PC-9 (cell line): ENCODE measurements around the gene FXYD7. TPM values are rescaled to one million over a fixed set of nuclear protein-coding genes. Genes with fewer than 3 reads are reported as not detected.

Experiments used
- BruUV-seq: library from RNA; stranded (reverse); fragments of 400-500 nt; replicated peaks from 2 replicates; lab custom pipeline; 2021; lab: Mats Ljungman, UMichigan
- CTCF ChIA-PET: fragments of 300-600 bp; sonication (Branson Sonifier 250); formaldehyde crosslinking; loops from one replicate; lab custom pipeline; 2022; ENCODE audit warnings: antibody characterized with exemption; lab: Charles Lee
- POLR2A ChIA-PET: fragments of 300-600 bp; sonication (Branson Sonifier 250); formaldehyde crosslinking; loops from one replicate; lab custom pipeline; 2022; ENCODE audit warnings: antibody characterized with exemption; ENCODE audit not compliant: unreplicated experiment; lab: Charles Lee
- DNase-seq, 2 experiments: peaks; one replicate each; pipeline versions ENCODE4 v3.0.0 to v3.0.0-alpha.2; 2015 to 2022; ENCODE audit warnings: mixed read lengths in 1 of 2
- H2AFZ ChIP-seq: fragments of 200-600 bp; sonication (generic); 2 replicates; pipeline ENCODE4 v1.8.1; 2017; ENCODE audit warnings: antibody characterized with exemption
- H3F3A ChIP-seq: fragments of 200-600 bp; sonication (generic); 2 replicates; pipeline ENCODE4 v1.8.1; 2017; ENCODE audit warnings: antibody characterized with exemption, mild to moderate bottlenecking, low read depth; ENCODE audit not compliant: insufficient read depth
- H3K27ac ChIP-seq: fragments of 200-600 bp; sonication (generic); 2 replicates; pipeline ENCODE4 v1.6.1; 2016; ENCODE audit warnings: mixed run types
- H3K27me3 ChIP-seq: fragments of 200-600 bp; sonication (generic); 2 replicates; pipeline ENCODE4 v1.6.1; 2016; ENCODE audit warnings: low read depth, mixed run types; ENCODE audit not compliant: insufficient read depth
- H3K36me3 ChIP-seq: fragments of 200-600 bp; sonication (generic); 2 replicates; pipeline ENCODE4 v1.6.1; 2016; ENCODE audit warnings: low read depth, mixed run types
- H3K4me1 ChIP-seq: fragments of 200-600 bp; sonication (generic); replicated peaks from 2 replicates; pipeline ENCODE4 v1.6.1; 2016; ENCODE audit warnings: mixed run types; ENCODE audit not compliant: insufficient read depth
- H3K4me2 ChIP-seq: fragments of 200-600 bp; sonication (generic); 2 replicates; pipeline ENCODE4 v1.6.1; 2017; ENCODE audit warnings: mixed run types
- H3K4me3 ChIP-seq: fragments of 200-600 bp; sonication (generic); 2 replicates; pipeline ENCODE4 v1.6.1; 2016; ENCODE audit warnings: mixed run types
- H3K79me2 ChIP-seq: fragments of 200-600 bp; sonication (generic); 2 replicates; pipeline ENCODE4 v1.6.1; 2017; ENCODE audit warnings: low read depth, mixed run types
- H3K9me2 ChIP-seq: fragments of 200-600 bp; sonication (generic); 2 replicates; pipeline ENCODE4 v1.8.1; 2017; ENCODE audit warnings: mild to moderate bottlenecking; ENCODE audit not compliant: insufficient read depth
- H3K9me3 ChIP-seq: fragments of 200-600 bp; sonication (generic); 2 replicates; pipeline ENCODE4 v1.8.1; 2016; ENCODE audit warnings: low read depth; ENCODE audit not compliant: insufficient read depth
- H4K20me1 ChIP-seq: fragments of 200-600 bp; sonication (generic); 2 replicates; pipeline ENCODE4 v1.8.1; 2017; ENCODE audit not compliant: insufficient read depth
- EZH2 ChIP-seq: fragments of 200-600 bp; sonication (generic); IDR thresholded peaks from 2 replicates; pipeline ENCODE4 v1.8.0; 2017; ENCODE audit warnings: antibody characterized with exemption, low read depth
- intact Hi-C: fragments of 100-400 bp; cut with micrococcal nuclease; formaldehyde crosslinking; loops from one replicate; pipeline ENCODE4 v1.10.0; 2022; ENCODE audit not compliant: unreplicated experiment
- total RNA-seq: library from RNA; stranded (reverse); gene quantifications from 2 replicates; pipeline ENCODE4 v1.2.3, GENCODE V29; 2021
- TF ChIP-seq, protein P1 (sequence below): fragments of 200-600 bp; sonication (generic); conservative IDR thresholded peaks from 2 replicates; pipeline ENCODE4 v1.6.1; 2017; ENCODE audit warnings: mixed run types, antibody characterized with exemption, mild to moderate bottlenecking, moderate library complexity

The FXYD7 gene
- total RNA-seq, 1 experiment from 2014 or later: not detected

GRCh38 chr19:35142606-35143230 lies 337 bp upstream of the FXYD7 start:
- TF ChIP-seq, protein P1, sequence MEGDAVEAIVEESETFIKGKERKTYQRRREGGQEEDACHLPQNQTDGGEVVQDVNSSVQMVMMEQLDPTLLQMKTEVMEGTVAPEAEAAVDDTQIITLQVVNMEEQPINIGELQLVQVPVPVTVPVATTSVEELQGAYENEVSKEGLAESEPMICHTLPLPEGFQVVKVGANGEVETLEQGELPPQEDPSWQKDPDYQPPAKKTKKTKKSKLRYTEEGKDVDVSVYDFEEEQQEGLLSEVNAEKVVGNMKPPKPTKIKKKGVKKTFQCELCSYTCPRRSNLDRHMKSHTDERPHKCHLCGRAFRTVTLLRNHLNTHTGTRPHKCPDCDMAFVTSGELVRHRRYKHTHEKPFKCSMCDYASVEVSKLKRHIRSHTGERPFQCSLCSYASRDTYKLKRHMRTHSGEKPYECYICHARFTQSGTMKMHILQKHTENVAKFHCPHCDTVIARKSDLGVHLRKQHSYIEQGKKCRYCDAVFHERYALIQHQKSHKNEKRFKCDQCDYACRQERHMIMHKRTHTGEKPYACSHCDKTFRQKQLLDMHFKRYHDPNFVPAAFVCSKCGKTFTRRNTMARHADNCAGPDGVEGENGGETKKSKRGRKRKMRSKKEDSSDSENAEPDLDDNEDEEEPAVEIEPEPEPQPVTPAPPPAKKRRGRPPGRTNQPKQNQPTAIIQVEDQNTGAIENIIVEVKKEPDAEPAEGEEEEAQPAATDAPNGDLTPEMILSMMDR: peak; percentile 55
- TF ChIP-seq EZH2: no peak
- Histone ChIP-seq H3K79me2 (no peaks in the 10 kb centered on the region), H3K4me2 (peak overlapping the region; percentile 74), H3F3A (peaks cover 26% of the 10 kb centered on the region; the same call in 1 of the 2 replicates), H3K4me3 (peak overlapping the region; percentile 38; the same call in 1 of the 2 replicates), H3K9me3 (no peaks in the 10 kb centered on the region), H3K36me3 (no peaks in the 10 kb centered on the region), H3K27me3 (no peaks in the 10 kb centered on the region), H3K4me1 (peaks cover 20% of the 10 kb centered on the region), H2AFZ (no peak overlapping the region), H3K9me2 (no peaks in the 10 kb centered on the region), H3K27ac (no peak overlapping the region), H4K20me1 (no peaks in the 10 kb centered on the region)
- POLR2A ChIA-PET: interaction anchor here (0.7 kb wide), 2 partner anchors 77 to 176 kb away, joined by 5 to 7 read pairs; no protein-coding TSS in a partner anchor
- intact Hi-C loops: loop anchor here (2.0 to 10.0 kb wide), 4 partner anchors 74 to 212 kb away; partner anchors contain the start of genes FFAR3 and USF2
- CTCF ChIA-PET: interaction anchor here (0.6 to 2.2 kb wide), 11 partner anchors 11 to 421 kb away, joined by 3 to 23 read pairs (median 8); partner anchors contain the start of gene ATP4A
- peak in 1 of 2 experiments; percentile 69 for DNase-seq
- no TSS peak for BruUV-seq

DNA sequence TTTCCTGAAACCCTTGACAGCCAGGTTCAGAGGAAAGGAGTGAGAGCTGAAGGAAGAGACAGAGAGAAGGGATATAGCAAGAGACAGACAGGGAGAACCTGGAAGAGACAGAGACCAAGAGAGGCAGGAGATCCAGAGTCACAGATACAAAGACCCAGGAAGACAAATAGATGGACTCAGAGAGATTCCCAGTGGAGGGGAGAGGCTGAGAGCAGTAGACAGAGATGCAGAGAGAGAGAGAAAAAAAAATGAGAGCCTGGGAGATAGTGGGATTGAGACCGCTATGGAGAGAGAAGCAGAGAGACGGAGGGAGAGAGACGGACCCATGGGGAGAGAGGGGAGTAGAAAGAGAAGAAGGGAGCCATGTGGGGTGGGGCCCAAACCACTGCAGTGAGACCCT lies 763 bp downstream of the FXYD7 start:
- Histone ChIP-seq H4K20me1 (no peaks in the 10 kb centered on the region), H3K9me2 (no peaks in the 10 kb centered on the region), H3K27me3 (no peaks in the 10 kb centered on the region), H3K27ac (no peak overlapping the region), H3K4me3 (no peak overlapping the region), H3K4me2 (no peak overlapping the region), H3K4me1 (peaks cover 20% of the 10 kb centered on the region), H3K79me2 (no peaks in the 10 kb centered on the region), H3F3A (peaks cover 26% of the 10 kb centered on the region; the same call in 1 of the 2 replicates), H2AFZ (no peak overlapping the region), H3K9me3 (no peaks in the 10 kb centered on the region), H3K36me3 (no peaks in the 10 kb centered on the region)
- no TSS peak for BruUV-seq
- POLR2A ChIA-PET: no interaction called here
- intact Hi-C loops: loop anchor here (2.0 to 10.0 kb wide), 5 partner anchors 73 to 211 kb away; partner anchors contain the start of genes FFAR3, LSR and USF2
- CTCF ChIA-PET: interaction anchor here (0.5 to 1.1 kb wide), 3 partner anchors 10 to 79 kb away, joined by 3 to 15 read pairs (median 4); no protein-coding TSS in a partner anchor
- TF ChIP-seq EZH2: no peak
- TF ChIP-seq, protein P1: no peak
- no peak for DNase-seq

DNA sequence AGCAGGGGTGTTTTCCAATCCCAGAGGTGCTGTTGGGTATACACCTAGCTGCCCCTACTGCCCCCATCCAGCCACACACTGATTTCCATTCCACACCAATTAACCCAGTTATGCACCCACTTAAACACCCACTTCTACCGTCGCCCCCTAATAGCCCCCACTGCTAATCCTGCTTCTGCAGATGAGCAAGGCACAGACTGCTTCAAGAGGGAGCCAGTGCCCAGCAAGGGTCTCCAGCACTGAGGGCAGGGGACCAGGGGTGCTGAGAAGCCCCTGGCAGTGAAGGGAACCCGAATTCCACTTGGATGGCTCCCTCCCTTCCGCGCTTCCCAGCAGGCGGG lies 1.2 kb downstream of the FXYD7 start:
- Histone ChIP-seq H3K4me1 (peaks cover 20% of the 10 kb centered on the region), H3F3A (peaks cover 26% of the 10 kb centered on the region; the same call in 1 of the 2 replicates), H3K27ac (no peak overlapping the region), H3K4me3 (no peak overlapping the region), H2AFZ (no peak overlapping the region), H4K20me1 (no peaks in the 10 kb centered on the region), H3K27me3 (no peaks in the 10 kb centered on the region), H3K4me2 (no peak overlapping the region), H3K36me3 (no peaks in the 10 kb centered on the region), H3K9me3 (no peaks in the 10 kb centered on the region), H3K79me2 (no peaks in the 10 kb centered on the region), H3K9me2 (no peaks in the 10 kb centered on the region)
- intact Hi-C loops: loop anchor here (2.0 to 10.0 kb wide), 4 partner anchors 105 to 211 kb away; partner anchors contain the start of genes FFAR3, LSR and USF2
- POLR2A ChIA-PET: interaction anchor here (0.6 kb wide), 1 partner anchor 116 kb away, joined by 7 read pairs; no protein-coding TSS in a partner anchor
- no peak for TF ChIP-seq EZH2
- TF ChIP-seq, protein P1: no peak
- no peak for DNase-seq
- CTCF ChIA-PET: interaction anchor here (0.5 to 0.6 kb wide), 2 partner anchors 33 to 324 kb away, joined by 3 read pairs; no protein-coding TSS in a partner anchor
- no TSS peak for BruUV-seq
